Thyroid gland (tissue), 4 donors: Measurements from ENCODE around the gene BNIP3. TPM values are rescaled to one million over a fixed set of nuclear protein-coding genes. Genes with fewer than 3 reads are reported as not detected.
A peak's percentile ranks its signal among the peaks of the same experiment; 100 is the strongest.

ENCODE experiments used
- DNase-seq, 2 donors: peaks; one replicate each; pipeline ENCODE4 v3.0.0-alpha.2; 2019
- H3K27ac ChIP-seq, 3 donors: fragments of 200-600 bp; sonication (generic); 1 replicate in 2 of 3; 2 replicates in 1 of 3; pipeline ENCODE4 v1.5.1; 2016 to 2019; ENCODE audit warnings: mild to moderate bottlenecking in 1 of 3, moderate library complexity in 1 of 3
- H3K27me3 ChIP-seq: fragments of 200-600 bp; sonication (generic); one replicate; pipeline ENCODE4 v1.5.1; 2019
- H3K36me3 ChIP-seq, 2 donors: fragments of 200-600 bp; sonication (generic); one replicate each; pipeline ENCODE4 v1.5.1; 2016 to 2019
- H3K4me1 ChIP-seq, 2 donors: fragments of 200-600 bp; sonication (generic); one replicate each; pipeline ENCODE4 v1.5.1; 2017 to 2019
- H3K4me3 ChIP-seq, 3 donors: fragments of 200-600 bp; sonication (generic); replicated peaks in 1 of 3; 1 replicate in 2 of 3; 2 replicates in 1 of 3; pipeline ENCODE4 v1.5.1; 2016; ENCODE audit warnings: mild to moderate bottlenecking in 1 of 3
- H3K9me3 ChIP-seq: fragments of 200-600 bp; sonication (generic); one replicate; pipeline ENCODE4 v1.5.1; 2017
- CTCF ChIP-seq, 6 experiments: fragments of 200-600 bp in 3 of 6; fragments of 450-650 bp in 3 of 6; sonication (generic) in 3 of 6; IDR thresholded peaks; one replicate each; pipeline ENCODE4 v1.5.1; 2016 to 2019; ENCODE audit warnings: antibody characterized with exemption in 6 of 6, mild to moderate bottlenecking in 2 of 6, inconsistent platforms in 1 of 6, moderate library complexity in 1 of 6
- POLR2A ChIP-seq, 2 donors: fragments of 450-650 bp; IDR thresholded peaks; one replicate each; pipeline ENCODE4 v1.6.1; 2017; ENCODE audit warnings: antibody characterized with exemption in 2 of 2, mild to moderate bottlenecking in 2 of 2, moderate library complexity in 1 of 2
- WGBS, 2 donors: methylation state at CpG; one replicate each; pipeline ENCODE4 v1.1.5; 2017; 5-methylcytosine and 5-hydroxymethylcytosine counted together
- intact Hi-C: fragments of 100-400 bp; cut with DNase I; formaldehyde crosslinking; loops from one replicate; pipeline ENCODE4 v1.15.1; 2023
- total RNA-seq, 4 donors: library from RNA; depleted of rRNA; stranded (reverse); fragments of >200 nt; gene quantifications; one replicate each; pipeline ENCODE4 v1.2.3, GENCODE V29; 2016

Gene BNIP3
- total RNA-seq, 4 donors from 2014 or later, result 54.4 to 124 (median 90.2) TPM

DNA sequence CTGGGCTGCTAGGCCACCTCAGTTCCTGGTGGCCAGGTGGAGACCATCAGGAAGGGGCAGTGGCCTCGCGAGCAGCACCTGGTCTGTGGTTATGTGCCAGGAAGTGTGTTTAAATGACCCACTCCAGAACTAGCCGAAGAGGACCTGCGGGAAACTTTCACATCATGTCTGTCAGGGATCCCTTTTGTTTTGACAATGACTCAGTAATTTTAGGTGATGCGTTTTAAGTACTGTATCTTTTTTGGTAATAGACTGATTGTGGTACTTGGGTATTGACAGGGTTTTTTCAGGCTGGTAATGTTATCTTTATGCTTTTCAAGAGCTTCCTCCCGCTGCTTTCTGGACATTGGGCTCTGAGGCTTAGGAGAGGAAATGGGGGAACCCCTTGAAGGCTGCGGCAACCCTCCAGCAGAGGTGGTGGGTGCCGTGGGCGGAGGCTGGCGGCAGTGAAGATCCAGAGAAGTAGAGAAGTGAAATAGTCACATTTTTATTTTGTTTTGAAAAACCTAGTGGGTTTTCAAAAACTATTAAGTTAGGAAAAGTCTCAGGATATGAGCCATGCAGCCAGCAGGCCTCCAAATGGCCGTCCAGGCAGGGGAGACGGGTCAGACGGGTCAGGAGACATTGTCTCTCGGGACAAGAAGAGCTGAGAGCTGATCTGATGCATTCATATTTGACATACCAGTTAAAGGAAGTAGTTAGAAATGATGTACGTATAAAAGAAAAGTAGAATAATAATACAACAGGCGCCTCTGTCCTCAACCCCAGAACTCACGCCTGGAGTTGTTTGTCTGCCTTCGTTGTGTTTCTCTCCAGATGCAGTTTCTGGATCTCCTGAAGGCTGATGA is 53.3 kb downstream of the BNIP3 start:
- WGBS, 2 donors, result 71% methylated on average over 18 of the region's 18 CpGs
- H3K27ac ChIP-seq, result peak overlapping the region in 1 of 3 donors; percentile 24

DNA sequence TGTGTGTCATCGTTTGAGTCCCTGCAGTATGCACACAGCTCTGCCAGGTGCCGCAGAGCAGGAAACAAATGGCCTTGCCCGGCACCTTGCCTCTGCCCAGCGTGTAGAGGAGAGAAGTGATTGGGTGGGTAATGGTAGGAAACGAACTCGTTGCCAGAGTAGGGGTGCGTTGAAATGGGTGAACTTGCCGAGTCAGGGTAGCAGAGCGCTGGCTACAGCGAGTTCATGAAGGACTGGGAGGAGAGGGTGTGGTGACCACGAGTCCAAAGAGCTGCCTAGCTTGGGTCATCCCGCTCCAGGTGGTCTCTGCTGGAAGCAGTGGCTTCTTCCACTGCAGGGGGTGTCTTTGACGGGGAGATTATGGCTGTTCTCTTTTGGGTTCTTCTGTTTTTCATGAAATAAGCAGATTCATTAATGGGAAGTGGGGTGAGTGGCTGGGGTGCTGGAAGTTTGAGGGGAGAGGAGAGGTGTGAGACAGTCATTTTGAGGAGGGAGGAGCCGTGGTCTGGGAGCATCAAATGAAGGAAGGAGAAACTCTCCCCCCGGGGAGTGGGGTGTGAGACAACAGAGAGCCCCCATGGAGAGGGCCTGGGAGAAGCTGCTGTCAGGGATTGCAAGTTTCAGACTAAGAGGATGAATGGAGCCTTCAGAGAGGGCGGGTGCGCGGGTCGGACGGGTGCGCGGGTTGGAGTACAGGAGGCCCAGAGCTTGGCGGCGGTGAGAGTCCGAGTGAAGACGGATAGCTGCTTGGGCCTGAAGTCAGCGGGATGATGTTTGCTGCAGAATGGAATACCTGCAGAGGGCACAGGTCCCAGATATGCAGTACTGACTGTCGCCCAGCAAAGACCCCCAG is 54.8 kb downstream of the BNIP3 start:
- 96% methylated on average over 28 of the region's 28 CpGs for WGBS, 2 donors
- Histone ChIP-seq H3K36me3 (no peaks in the 10 kb centered on the region), H3K27me3 (no peaks in the 10 kb centered on the region), H3K4me1 (peaks cover 28 to 34% of the 10 kb centered on the region in 2 donors), H3K4me3 (no peak overlapping the region), H3K9me3 (no peaks in the 10 kb centered on the region), H3K27ac (no peak overlapping the region)
- intact Hi-C loops, result no loop called here
- DNase-seq, result no peak
- TF ChIP-seq CTCF (IDR thresholded peaks at IDR 0.05), result no peak
- no peak for TF ChIP-seq POLR2A (IDR thresholded peaks at IDR 0.05)

More for the DNA sequence above, 53.3 kb downstream of the BNIP3 start:
- TF ChIP-seq POLR2A (IDR thresholded peaks at IDR 0.05), result no peak
- TF ChIP-seq CTCF (IDR thresholded peaks at IDR 0.05), result no peak
- DNase-seq, result no peak
- Histone ChIP-seq H3K27me3 (no peaks in the 10 kb centered on the region), H3K9me3 (no peaks in the 10 kb centered on the region), H3K4me3 (no peak overlapping the region), H3K4me1 (peaks cover 39 to 47% of the 10 kb centered on the region in 2 donors), H3K36me3 (no peaks in the 10 kb centered on the region)
- intact Hi-C loops, result no loop called here

DNA sequence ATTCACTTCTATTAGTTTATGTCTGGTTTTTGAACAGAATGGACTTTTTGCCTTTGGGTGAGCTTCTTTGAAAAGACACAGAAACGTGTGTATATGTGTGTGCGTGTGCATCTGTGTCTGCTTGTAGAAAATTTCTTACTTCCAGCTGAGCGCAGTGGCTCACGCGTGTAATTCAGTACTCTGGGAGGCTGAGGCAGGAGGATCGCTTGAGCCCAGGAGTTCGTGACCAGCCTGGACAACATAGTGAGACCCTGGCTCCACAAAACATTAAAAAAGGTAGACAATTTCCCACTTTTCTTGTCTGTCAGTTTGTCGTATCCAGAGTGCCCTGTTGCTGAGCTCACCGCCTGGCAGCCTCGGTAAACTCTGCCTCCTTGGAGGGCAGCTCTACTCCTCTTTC is 55.5 kb downstream of the BNIP3 start:
- H3K27ac ChIP-seq, result no peak overlapping the region
- TF ChIP-seq POLR2A (IDR thresholded peaks at IDR 0.05) (no peak), CTCF (IDR thresholded peaks at IDR 0.05) (no peak)
- no peak overlapping the region for H3K4me3 ChIP-seq
- intact Hi-C loops, result no loop called here
- H3K27me3 ChIP-seq, result no peaks in the 10 kb centered on the region
- H3K4me1 ChIP-seq, result peaks cover 23 to 28% of the 10 kb centered on the region in 2 donors
- 96 to 97% methylated on average over 10 of the region's 10 CpGs for WGBS, 2 donors
- DNase-seq, result no peak
- no peaks in the 10 kb centered on the region for H3K36me3 ChIP-seq
- H3K9me3 ChIP-seq, result no peaks in the 10 kb centered on the region

- intact Hi-C loops, result no loop called here
- Histone ChIP-seq H3K4me1 (peaks cover 19 to 23% of the 10 kb centered on the region in 2 donors), H3K27ac (no peak overlapping the region), H3K4me3 (no peak overlapping the region), H3K27me3 (no peaks in the 10 kb centered on the region), H3K9me3 (no peaks in the 10 kb centered on the region), H3K36me3 (no peaks in the 10 kb centered on the region)
- DNase-seq, result no peak
- WGBS, 2 donors, result 96 to 97% methylated on average over 9 of the region's 9 CpGs
- TF ChIP-seq CTCF (IDR thresholded peaks at IDR 0.05), result no peak
- no peak for TF ChIP-seq POLR2A (IDR thresholded peaks at IDR 0.05)
Measured at GRCh38 chr10:131925716-131926115, 56.0 kb downstream of the BNIP3 start.
